ENCODE data around the gene CRAT.

GRCh38 chr9:129070696-129071525 lies 39.7 kb downstream of the CRAT start:
- TF ChIP-seq, protein P1, sequence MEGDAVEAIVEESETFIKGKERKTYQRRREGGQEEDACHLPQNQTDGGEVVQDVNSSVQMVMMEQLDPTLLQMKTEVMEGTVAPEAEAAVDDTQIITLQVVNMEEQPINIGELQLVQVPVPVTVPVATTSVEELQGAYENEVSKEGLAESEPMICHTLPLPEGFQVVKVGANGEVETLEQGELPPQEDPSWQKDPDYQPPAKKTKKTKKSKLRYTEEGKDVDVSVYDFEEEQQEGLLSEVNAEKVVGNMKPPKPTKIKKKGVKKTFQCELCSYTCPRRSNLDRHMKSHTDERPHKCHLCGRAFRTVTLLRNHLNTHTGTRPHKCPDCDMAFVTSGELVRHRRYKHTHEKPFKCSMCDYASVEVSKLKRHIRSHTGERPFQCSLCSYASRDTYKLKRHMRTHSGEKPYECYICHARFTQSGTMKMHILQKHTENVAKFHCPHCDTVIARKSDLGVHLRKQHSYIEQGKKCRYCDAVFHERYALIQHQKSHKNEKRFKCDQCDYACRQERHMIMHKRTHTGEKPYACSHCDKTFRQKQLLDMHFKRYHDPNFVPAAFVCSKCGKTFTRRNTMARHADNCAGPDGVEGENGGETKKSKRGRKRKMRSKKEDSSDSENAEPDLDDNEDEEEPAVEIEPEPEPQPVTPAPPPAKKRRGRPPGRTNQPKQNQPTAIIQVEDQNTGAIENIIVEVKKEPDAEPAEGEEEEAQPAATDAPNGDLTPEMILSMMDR (IDR thresholded peaks at IDR 0.05; ENCODE audit: borderline replicate concordance, extremely low read depth, low read length, poor library complexity, severe bottlenecking): no peak
- no peak for TF ChIP-seq EZH2 (IDR thresholded peaks at IDR 0.05; ENCODE audit: borderline replicate concordance, low read depth, low read length, severe bottlenecking)
